ENCODE data around the gene DSTYK.

Gene DSTYK

DNA sequence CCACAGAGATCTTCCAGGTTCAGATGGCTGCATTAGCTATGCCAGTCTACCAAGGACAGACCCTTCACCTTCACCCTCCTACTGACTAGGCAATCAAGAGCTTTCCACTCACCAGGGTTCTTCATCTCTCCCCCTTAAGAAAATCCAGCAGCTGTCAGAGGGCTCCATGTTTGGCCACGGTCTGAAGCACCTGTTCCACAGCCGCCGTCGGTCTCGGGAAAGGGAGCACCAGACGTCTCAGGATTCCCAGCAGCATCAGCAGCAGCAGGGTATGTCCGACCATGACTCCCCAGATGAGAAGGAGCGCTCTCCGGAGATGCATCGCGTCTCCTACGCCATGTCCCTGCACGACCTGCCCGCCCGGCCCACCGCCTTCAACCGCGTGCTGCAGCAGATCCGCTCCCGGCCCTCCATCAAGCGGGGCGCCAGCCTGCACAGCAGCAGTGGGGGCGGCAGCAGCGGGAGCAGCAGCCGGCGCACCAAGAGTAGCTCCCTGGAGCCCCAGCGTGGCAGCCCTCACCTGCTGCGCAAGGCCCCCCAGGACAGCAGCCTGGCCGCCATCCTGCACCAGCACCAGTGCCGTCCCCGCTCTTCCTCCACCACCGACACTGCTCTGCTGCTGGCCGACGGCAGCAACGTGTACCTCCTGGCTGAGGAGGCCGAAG, 30.0 kb upstream of the DSTYK start:
- Histone ChIP-seq H3K4me1 (peaks cover 3% of the 10 kb centered on the region), H3K27ac (no peak overlapping the region), H3K4me2 (ENCODE audit: low read length) (no peak overlapping the region), H3K27me3 (ENCODE audit: control insufficient read depth, insufficient read depth, low read length) (no peaks in the 10 kb centered on the region), H3K36me3 (ENCODE audit: control insufficient read depth, insufficient read depth, low read length) (no peaks in the 10 kb centered on the region), H3K79me2 (no peaks in the 10 kb centered on the region), H3K4me3 (ENCODE audit: low read depth, low read length) (no peak overlapping the region), H3K9me3 (ENCODE audit: control insufficient read depth, low read length) (no peaks in the 10 kb centered on the region), H2AFZ (no peak overlapping the region), H3K9ac (no peak overlapping the region)
- TF ChIP-seq, protein P1, sequence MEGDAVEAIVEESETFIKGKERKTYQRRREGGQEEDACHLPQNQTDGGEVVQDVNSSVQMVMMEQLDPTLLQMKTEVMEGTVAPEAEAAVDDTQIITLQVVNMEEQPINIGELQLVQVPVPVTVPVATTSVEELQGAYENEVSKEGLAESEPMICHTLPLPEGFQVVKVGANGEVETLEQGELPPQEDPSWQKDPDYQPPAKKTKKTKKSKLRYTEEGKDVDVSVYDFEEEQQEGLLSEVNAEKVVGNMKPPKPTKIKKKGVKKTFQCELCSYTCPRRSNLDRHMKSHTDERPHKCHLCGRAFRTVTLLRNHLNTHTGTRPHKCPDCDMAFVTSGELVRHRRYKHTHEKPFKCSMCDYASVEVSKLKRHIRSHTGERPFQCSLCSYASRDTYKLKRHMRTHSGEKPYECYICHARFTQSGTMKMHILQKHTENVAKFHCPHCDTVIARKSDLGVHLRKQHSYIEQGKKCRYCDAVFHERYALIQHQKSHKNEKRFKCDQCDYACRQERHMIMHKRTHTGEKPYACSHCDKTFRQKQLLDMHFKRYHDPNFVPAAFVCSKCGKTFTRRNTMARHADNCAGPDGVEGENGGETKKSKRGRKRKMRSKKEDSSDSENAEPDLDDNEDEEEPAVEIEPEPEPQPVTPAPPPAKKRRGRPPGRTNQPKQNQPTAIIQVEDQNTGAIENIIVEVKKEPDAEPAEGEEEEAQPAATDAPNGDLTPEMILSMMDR (IDR thresholded peaks at IDR 0.05) = no peak

DNA sequence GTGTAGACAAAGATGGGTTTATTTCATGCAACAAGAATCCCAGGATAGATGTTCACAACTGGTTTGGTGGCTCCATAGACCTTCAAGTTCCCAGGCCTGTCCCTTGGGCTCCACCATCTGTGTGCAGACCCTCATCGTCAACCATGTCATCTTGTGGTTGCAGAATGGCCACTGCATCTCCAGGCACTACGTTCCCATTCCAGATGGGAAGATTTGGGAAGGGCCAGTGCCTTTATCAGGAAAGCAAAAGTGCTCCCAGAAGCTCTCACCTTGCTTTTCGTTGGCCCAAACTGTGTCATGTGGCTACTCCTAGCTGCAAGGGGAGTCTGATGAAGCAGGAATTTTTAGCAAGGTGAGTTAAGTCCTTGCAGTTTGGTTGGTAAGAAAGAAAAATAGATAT, 29.1 kb upstream of the DSTYK start:
- H3K4me3 ChIP-seq (ENCODE audit: low read depth, low read length) = no peak overlapping the region
- H3K9me3 ChIP-seq (ENCODE audit: control insufficient read depth, low read length) = no peaks in the 10 kb centered on the region
- H3K4me2 ChIP-seq (ENCODE audit: low read length) = no peak overlapping the region
- H3K79me2 ChIP-seq = no peaks in the 10 kb centered on the region
- no peaks in the 10 kb centered on the region for H3K36me3 ChIP-seq (ENCODE audit: control insufficient read depth, insufficient read depth, low read length)
- peaks cover 3% of the 10 kb centered on the region for H3K4me1 ChIP-seq
- no peaks in the 10 kb centered on the region for H3K27me3 ChIP-seq (ENCODE audit: control insufficient read depth, insufficient read depth, low read length)
- TF ChIP-seq, protein P1 (IDR thresholded peaks at IDR 0.05) = no peak
- no peak overlapping the region for H2AFZ ChIP-seq
- H3K27ac ChIP-seq = no peak overlapping the region
- no peak overlapping the region for H3K9ac ChIP-seq

DNA sequence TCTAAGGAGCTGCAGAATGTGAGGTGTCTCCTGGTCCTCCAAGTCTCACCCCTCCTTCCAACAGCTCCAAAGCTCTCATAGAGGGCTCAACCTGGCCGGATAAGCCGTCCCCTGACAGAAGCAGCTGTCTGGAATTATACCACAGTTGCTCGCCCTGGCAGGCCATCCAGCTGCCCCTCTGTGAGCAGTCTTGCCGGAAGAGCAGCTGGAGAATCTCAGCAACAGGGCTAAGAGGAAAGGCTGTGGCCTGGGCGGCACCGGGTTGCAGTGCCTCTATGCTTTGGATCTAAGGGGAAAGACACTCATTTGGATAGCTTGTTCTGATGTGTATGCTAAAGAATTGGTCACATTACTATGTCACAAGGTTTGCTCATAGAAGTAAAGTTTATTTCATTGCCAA, 28.6 kb upstream of the DSTYK start:
- H3K27ac ChIP-seq = no peak overlapping the region
- no peaks in the 10 kb centered on the region for H3K27me3 ChIP-seq (ENCODE audit: control insufficient read depth, insufficient read depth, low read length)
- no peak overlapping the region for H3K9ac ChIP-seq
- no peaks in the 10 kb centered on the region for H3K9me3 ChIP-seq (ENCODE audit: control insufficient read depth, low read length)
- H2AFZ ChIP-seq = no peak overlapping the region
- no peaks in the 10 kb centered on the region for H3K79me2 ChIP-seq
- H3K4me2 ChIP-seq (ENCODE audit: low read length) = no peak overlapping the region
- peaks cover 3% of the 10 kb centered on the region for H3K4me1 ChIP-seq
- TF ChIP-seq, protein P1 (IDR thresholded peaks at IDR 0.05) = no peak
- no peak overlapping the region for H3K4me3 ChIP-seq (ENCODE audit: low read depth, low read length)
- no peaks in the 10 kb centered on the region for H3K36me3 ChIP-seq (ENCODE audit: control insufficient read depth, insufficient read depth, low read length)

DNA sequence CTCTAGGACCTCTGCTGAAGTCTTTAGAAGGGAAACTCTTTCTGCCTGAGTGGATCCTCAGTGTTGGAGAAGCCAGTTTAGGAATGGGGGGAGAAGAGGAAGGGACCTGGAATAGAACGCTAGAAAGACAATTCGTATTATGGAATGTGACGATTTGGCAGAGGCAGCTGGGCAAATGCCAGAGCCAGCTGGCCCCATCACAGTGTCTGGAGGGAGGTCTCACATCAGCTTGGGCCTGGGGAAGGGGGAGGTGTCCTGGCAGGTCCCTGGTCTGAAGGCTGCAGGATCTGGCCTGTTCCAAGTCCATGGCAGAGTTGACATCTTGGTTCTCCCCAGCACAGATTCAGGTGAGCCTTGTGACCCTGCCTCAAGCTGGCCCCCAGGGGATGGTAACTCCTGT, 27.6 kb upstream of the DSTYK start:
- no peaks in the 10 kb centered on the region for H3K79me2 ChIP-seq
- H2AFZ ChIP-seq = no peak overlapping the region
- no peak overlapping the region for H3K9ac ChIP-seq
- peaks cover under 1% of the 10 kb centered on the region for H3K4me1 ChIP-seq
- H3K9me3 ChIP-seq (ENCODE audit: control insufficient read depth, low read length) = no peaks in the 10 kb centered on the region
- no peak overlapping the region for H3K27ac ChIP-seq
- no peak overlapping the region for H3K4me3 ChIP-seq (ENCODE audit: low read depth, low read length)
- H3K27me3 ChIP-seq (ENCODE audit: control insufficient read depth, insufficient read depth, low read length) = no peaks in the 10 kb centered on the region
- H3K4me2 ChIP-seq (ENCODE audit: low read length) = no peak overlapping the region
- H3K36me3 ChIP-seq (ENCODE audit: control insufficient read depth, insufficient read depth, low read length) = no peaks in the 10 kb centered on the region
- TF ChIP-seq, protein P1 (IDR thresholded peaks at IDR 0.05) = no peak

Data from parathyroid adenoma (tissue), 2 donors.